HG03039 (cell line): Measurements from ENCODE around the gene PID1.

ENCODE experiments used
- ATAC-seq: cut with Tn5 transposase; IDR thresholded peaks from one replicate; pipeline ENCODE4 v1.9.1; 2021; ENCODE audit warnings: mild to moderate bottlenecking, moderate library complexity; ENCODE audit not compliant: unreplicated experiment

Gene PID1, protein sequence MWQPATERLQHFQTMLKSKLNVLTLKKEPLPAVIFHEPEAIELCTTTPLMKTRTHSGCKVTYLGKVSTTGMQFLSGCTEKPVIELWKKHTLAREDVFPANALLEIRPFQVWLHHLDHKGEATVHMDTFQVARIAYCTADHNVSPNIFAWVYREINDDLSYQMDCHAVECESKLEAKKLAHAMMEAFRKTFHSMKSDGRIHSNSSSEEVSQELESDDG

DNA sequence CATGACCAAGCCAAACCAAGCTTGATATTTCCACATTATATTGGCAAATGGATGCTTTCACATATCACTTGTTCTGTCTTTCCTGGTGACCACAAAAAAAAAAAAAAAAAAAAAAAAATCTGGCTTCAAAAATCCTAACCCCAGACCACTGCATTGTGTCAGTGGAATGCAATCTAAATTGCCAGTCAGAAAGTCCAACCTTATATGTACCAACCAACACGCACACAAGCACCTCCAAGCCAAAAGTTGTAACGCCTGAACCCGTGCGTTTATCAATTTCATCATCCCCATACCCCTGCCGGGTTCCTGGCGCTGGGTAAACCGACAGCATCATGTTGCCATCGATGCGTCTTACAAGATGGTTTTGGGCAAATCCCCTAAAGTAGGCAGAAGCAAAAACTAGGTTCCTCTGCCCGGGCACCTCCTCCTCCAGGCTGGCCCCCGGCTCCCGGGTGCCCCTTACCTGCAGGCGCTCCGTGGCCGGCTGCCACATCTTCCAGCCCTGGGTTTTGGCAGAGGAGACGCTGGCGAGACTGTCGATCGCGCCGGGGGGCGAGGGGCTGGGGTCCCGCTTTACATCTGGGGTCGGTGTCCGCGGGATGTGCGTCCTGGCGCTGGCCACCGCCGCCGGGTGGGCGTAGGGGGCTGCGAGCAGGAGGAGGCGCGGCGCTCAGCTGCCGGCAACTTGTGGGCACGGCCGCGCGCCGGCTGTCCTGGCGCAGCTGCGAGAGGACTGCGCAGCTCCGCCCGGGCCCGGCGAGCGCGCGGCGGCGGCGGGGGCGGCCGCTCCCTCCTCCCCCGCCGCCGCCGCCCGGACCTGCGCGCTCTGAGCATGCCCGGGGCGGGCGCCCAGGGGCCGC, at the start of gene PID1:
Gene PID1 (minus strand): TSS at position 737 of the 860 bp plus-strand sequence. CDS start 244 bp downstream, at position 493.
- ATAC-seq = no peak

DNA sequence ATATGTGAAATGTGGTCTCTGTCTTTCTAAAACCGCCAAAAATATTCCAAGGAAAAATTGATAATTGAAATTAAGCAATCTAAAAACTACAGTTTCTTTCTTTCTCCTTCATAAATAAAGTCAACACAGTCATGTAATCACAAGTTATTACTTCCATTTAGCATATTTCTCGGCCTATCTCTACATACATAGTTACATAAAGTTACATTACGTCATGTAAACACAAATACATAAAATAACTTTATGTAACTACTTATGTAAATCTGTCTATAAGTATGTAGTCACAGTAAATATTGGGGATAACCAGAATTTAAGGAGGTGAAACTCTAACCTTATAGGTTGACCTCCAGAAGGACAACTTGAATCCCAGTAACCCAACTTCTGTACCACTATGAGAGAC, 48.5 kb upstream of the PID1 start:
- no peak for ATAC-seq

DNA sequence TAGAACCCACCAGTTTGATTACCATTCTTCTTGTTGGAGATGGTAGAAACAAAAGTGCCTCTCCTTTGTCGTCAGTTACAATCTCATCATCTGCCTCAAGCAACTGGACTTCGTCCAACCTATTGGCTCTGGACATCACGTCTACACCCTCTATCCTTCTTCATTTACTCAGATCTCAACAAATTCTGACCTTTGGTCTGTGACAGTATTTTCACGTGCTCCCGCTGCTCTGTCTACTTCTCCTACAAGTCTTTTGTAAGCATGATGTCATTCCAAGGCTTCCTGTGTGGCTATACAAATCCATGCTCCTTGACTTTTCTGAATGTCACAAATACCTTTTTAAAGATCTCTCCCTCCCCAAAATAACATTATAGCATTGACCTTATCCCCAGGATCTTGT, 43.0 kb upstream of the PID1 start:
- no peak for ATAC-seq

DNA sequence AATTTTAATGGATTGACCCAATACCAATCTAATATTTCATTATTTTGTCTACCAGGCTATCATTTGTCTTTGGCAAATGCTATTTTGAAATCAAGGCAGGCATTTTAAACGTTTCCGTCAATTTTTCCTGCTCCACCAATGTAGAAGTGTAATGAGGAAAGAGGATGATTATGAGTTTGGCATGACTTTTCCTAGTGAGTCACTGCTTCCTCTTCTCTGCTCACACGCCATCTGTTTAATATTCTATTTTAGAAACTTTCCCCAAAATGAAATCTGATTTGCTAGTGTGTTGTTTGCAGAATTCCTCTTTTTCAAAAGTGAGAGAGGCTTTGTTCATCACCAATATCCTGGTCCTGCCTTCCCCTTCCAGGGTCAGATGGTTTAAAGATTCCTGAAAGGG, 42.5 kb upstream of the PID1 start:
- ATAC-seq = no peak

DNA sequence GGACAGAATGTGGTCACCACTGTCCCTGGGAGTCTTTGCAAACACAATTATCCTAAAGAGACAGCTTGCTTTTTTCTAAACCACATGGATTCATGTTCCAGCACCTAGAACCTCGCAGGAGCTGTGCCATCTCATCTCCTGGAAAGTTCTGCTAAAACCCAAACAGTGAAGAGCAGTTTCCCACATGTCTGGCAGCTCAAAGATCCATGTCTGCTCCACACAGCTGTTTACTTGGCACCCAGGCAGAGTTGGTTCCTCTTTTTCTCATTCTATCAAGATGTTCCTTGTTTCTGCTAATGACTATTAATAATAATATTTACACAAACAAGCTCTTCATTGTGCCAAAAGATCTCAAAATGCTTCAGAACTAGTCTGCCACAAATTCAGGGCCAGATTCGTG, 30.1 kb upstream of the PID1 start:
- ATAC-seq = no peak

DNA sequence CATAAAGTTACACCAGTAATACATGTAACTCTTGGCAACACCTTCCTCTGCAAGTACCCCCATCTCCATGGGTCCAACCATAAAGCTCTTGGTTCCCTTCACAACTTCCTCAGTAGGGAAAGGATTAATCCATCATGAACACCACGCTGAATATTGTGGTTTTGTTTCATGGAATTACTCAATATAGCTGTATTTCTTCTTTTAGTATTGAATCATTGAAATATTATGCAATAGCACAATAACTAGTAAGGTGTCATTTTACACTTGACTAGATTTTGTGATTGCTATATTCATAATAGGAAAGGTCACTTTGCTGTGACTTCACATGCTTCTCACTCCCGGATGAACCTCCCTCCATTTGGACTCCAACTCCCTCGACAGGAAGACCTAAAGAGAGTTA, 29.7 kb upstream of the PID1 start:
- no peak for ATAC-seq

DNA sequence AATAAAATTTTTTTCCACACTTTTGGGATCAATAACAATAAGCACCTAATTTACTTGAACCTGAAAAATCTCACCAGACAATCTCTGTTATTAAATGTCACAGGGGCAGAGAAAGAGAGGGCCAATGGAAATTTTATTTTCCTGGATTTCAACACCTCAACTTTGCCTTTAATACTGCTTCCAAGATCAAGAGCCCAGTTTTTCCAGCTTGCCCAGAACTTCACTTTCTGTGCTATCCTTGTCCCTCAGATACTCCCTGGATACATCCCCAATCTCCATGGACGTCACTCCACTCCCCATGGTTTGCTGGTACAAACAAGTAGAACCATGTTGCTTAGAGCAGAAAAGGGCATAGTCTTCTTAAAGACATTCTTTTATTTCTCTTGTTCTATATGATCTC, 29.3 kb upstream of the PID1 start:
- no peak for ATAC-seq

DNA sequence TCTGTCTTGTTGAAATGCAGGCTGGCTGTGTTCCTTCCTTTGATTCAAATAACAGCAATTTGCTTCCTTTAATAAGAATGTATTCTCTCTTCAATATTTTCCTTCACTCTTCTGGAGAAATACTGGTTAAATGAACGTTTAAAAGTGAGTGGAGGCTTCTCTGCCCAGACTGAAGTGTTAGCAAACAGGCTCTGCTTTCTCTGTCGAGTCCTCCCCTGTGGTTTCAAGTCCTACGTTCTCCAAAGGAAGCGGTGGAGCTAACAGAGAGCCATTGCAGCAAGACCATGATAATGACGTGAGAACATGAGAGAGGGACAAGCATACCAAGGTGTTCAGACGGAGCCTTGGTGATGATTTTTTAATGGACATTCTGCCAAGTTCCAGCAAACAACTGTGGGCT, 26.2 kb upstream of the PID1 start:
- no peak for ATAC-seq

DNA sequence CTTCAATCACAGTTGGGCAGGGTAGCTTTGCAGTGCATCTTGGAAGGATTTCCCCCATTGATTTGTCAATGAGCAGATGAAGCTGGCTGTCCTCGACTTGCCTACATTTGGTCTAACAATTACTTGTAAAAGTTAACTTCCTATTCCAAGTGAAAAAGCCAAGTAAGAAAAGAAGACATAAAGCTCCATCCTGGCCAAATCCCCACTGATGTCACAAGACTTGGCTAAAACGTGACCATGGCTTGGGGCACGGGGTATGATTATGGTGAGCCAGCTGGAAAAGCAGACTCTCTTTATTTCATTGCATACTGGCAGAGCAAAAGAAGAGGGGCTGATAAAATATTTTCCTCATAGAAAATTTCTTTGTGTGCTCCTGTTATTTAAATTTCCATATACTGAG, 25.4 kb upstream of the PID1 start:
- no peak for ATAC-seq

DNA sequence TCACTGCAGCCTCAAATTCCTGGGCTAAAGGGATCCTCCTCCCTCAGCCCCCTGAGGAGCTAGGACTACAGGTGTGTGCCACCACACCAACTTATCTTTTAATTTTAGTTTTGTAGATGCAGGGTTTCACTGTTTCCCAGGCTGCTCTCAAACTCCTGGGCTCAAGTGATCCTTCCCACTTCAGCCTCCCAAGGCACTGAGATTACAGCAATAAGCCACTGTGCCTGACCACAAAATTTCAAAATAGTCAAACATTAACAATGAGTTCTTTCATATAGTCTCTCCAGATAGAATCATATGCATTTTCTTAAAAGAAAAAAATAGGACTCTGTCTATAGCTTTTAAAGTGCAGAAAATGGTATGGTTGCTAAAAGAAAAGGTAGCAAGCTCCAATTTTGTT, 24.9 kb upstream of the PID1 start:
- no peak for ATAC-seq

DNA sequence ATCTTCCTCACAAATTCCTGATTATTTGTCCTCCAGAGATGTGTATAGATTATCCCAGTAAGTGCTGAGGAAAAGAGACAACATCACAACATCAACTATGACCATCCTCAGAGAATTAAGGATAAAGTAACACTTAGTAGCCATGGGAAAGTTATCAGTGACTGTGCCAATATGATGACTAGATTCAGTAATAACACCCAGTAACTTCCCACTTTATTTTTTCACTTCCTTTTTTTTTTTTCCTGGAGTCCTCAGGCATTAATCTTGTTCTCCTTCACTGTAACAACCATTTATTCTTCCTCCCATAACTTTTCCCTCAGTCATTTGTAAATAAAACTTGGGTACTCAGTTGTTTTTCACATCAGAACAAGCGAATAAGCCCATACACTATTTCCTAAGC, 16.7 kb upstream of the PID1 start:
- no peak for ATAC-seq

DNA sequence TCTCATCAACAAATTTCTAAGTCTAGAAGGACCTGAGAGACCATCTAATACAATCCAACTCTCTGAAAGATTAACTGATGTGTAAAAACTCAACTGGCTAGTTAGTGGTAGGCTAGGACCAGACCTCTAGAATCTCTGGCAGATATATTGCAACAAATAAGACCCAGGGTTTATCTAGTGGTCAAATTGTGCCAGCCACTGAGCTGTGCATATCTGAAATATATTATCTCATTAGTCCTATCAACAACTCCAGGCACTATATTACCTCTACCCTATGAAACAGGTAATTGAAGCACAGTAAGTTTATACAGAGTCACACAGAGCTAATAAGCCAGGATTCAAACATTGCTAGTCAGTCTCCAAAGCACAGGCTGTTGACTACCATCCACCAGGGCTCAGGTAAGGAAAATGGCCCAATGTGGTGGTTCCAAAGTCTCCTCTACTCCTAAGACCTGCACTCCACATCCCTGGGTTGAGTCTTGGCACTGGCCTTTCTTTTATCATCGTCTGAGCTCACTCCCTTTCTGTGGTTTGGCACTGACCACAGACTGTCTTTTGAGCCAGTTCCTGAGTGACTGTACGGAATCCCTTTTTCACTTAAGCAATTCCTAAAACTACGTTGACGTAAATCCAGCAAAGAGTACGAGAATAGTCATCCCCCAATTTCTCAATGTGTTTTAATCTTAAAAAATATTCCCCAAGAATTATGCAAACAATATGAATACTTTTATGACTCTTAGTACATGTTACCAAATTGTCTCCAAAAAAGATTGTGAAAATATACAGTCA, 11.9 kb upstream of the PID1 start:
- ATAC-seq = no peak

DNA sequence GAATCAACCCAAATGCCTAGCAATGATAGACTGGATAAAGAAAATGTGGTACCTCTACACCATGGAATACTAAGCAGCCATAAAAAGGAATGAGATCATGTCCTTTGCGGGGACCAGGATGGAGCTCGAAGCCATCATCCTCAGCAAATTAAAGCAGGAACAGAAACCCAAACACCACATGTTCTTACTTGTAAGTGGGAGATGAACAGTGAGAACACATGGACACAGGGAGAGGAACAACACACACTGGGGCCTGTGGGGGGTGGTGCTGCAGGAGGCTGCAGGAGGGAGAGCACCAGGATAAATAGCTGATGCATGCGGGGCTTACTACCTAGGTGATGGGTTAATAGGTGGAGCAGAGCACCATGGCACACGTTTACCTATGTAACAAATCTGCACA, 8.4 kb upstream of the PID1 start:
- no peak for ATAC-seq

DNA sequence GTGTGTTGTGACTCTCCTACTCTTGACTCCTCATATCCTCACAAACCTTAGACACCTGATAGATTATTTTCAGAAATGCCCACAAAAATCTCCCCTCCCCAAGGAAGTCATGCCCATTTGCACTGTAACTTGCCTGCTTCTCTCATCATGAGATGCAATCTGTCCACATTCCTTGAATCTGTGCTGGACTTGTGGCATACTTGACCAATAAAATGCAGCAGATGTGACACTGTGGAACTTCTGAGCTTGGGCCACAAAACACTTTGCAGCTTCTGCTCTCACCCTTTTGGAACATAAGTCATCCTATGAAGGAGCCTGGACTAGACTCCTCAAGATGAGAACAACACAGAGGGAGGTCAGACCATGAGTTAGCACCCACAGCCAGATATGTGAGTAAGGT, 4.4 kb upstream of the PID1 start:
- no peak for ATAC-seq

DNA sequence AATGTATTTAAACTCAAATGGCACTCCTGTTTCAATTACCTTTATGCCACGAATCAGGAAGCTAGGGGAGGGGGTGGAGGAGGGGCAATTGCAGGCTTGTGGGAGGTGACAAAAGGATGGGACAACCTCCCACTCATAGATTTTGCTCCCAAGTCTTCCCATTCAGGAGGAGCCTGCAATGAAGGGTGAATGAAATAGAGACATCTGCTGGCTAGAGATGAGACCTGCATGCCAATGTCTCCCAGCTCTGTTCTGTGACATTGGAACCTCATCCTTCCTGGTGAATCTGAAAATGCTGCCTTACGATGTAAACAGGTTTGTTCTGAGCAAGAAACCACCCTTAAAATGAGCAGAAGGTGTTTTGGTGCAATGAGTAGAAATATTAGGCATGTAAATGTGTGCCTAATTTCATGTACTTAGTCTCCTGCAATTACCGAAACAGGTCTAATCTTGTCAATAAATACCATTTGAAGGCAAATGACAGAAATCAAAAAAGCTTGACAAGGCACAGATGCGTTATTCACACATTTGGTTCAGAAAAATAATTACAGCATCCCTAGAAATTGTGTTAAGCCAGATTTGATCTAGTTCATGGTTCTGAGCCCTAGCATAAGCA, 2.7 kb upstream of the PID1 start:
- ATAC-seq = peak; percentile 60

DNA sequence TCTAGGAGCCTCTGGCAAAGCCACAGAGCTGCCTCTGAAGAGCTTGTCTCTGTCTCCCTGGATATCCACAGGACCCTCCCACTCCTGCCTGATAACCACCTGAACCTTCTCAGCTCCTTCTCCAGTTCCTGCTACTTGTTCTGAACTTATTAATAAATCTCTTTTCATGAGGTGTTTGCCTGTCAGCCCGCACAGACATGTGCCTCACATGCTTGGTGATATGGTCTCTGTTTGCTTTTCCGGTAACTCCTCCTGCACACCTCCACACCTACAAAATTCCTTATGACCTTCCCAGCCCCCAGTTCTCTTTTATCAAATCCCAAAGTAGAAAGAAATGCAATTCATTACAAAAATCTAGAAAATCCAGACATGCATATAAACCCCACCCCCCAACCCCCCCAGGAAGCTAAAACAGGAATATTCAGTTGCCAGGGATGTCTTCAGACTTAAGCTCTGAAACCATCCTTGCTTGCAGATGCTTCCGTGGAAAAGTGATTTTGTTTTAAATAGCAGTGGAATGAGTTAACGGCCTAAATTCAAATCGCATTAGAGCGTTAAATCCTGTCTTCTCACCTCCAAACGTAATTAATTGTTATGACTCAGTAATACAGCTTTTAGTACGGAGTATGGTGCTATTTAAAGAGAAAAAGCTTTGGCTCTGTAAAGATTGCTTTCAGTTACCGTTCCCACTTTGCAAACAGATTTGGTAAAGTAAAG, 2.1 kb upstream of the PID1 start:
- no peak for ATAC-seq

DNA sequence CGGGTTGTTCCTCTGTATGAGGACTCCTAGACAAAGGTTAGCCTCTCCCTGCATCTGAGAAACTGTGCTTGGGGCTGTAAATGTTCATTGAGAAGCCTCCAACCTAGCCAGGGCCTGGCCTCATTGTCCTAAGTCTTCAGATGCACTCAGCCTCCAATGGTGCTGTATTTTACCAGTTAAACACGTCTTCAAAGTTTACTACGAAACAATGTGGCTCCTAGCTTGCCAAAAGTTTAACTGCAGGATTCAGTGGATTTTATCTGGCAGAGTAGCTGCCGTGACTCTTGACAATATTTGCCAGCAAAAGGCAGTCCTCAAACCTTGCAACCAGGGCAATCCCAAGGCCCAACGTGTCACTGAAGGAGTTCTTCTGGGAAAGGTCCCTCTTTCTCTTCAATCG, 1.1 kb downstream of the PID1 start:
- no peak for ATAC-seq

DNA sequence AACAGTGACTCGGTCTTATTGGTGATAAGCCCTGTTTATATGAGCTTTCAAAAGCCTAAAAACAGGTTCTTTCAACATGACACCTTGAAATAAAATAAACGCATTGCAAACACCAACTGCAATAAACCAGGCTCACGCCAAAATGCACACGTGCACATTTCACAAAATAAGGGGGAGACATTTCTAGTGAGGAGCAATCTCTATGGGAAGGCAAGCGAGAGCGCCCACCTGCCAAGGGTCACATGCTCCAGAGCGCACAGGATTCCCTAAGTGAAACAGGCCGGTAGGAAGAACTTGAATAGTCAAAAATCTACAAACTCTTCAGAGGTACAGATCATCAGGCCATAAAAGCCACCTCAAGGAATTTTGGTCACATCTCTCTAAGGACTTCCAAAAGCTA, 1.9 kb downstream of the PID1 start:
- no peak for ATAC-seq

DNA sequence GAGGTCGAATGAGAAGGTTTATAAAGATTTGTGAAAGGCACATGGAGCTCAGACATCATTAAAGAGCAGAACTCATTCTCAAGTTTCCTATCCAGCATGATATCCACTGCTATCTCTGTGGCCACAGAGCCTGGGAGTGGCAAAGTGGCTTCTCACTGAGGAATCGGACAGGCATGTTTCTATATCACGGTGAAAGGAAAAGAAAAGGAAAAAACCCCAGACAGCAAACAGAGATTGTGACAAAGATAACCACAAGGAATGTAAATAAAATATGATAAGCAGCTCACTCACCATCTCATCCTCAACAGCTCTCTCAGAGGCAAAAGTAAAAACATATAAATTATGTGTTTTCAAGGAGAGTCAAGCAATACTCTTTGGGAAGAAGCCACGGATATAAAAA, 2.5 kb downstream of the PID1 start:
- no peak for ATAC-seq

DNA sequence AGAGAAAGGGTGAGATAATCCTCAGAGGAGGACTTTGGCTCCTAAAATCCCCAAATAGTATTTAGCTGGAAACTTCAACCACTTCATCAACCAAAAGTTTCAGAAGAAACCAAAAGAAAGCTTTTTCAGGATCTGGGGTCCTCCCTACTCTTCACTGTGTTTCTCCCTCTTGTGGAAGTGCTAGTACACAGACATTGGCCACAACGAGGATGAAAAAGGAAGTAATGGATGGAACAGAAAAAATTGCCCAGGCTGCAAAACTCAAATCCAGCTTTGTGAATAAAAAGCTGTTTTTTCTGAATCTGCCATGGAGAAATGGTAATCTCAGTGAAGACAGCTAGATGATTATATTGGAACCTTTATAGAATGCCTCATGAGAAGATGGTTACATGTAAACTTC, 4.0 kb downstream of the PID1 start:
- no peak for ATAC-seq

DNA sequence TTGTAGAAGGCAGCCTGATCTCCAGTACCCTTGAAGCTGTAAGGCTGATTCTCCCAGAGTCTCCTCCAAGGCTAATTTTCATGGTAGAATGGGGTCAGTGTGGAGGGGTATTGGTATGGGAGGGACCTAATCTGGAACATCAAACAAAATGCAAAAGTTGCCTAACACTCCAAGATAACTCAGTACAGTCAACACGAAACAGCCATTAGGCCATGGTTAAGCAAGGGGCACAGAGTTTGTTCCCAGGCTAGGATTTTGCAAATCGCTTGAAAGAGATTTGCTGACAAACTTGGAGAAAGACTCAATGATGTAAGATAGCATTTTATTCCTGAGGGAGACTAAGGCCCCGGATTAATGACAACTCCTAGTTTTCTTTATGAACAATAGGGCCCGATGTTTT, 5.4 kb downstream of the PID1 start:
- no peak for ATAC-seq
